HS-5 (cell line): ENCODE data around the gene SLC25A17.
"Not testable (repeated sequence)": the region's sequence is repeated elsewhere in the genome, so short reads cannot be mapped to it uniquely, and the experiment has no call there.

Experiments
- DNase-seq: peaks from one replicate; pipeline ENCODE4 v3.0.0-alpha.2; 2012; ENCODE audit warnings: low read depth

Gene SLC25A17

GRCh38 chr22:40818747-40819598, at the start of gene SLC25A17:
TSS of gene SLC25A17 (minus strand) at chr22:40819346. CDS start at chr22:40819248, 98 bp downstream.
- DNase-seq, result peak; percentile 39

DNA sequence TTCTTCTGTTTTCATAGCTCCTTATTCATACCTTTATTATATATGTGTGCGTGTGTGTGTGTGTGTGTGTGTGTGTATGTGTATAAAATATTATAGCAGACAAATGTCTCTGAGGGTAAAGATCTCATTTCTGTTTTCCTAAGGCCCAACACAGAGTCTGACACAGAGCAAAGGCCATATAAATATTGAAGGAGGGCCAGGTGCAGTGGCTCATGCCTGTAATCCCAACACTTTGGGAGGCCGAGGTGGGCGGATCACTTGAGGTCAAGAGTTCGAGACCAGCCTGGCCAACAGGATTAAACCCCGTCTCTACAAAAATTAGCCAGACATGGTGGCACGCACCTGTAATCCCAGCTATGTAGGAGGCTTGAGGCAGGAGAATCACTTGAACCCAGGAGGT, 49.2 kb upstream of the SLC25A17 start:
- not testable (repeated sequence) for DNase-seq

DNA sequence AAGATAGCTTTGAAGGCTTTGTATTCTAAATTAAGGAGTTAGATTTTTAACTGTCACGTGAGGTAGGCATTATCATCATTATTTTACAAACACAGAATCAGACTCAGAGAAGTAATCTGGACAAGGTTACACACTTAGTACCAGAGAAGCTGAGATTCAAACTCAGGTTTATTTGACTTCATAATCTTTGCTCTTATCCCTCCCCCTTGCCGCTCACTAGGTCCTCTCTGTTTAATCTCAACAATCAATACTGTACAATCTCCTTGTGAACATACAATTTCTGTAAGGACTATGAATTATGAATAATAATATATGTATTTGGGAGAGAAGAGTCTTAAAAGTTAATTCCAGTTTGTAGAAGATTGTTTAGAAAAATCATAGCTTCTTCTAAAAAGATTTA, 48.0 kb upstream of the SLC25A17 start:
- DNase-seq, result no peak

- no peak for DNase-seq
These were observed 43.4 kb upstream of the SLC25A17 start for GRCh38 chr22:40862537-40862936.

DNA sequence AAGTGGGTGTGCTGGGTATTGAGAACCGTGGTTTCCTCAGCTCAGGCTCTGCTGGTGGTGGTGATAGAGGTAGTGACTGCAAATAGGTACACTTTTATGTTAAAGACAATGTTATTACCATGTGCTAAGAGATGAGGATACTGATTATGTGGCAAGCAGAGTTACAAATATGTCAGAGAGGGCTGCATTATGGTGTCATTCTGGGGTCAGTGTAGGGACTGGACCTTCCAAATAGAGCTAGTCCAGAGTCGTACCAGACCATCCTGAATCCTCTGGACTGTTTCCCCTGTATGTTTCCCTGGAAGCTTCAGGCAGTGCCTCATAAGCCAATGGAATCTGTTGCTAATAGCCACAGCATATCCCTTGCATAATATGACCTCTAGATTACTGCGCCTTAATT, 42.9 kb upstream of the SLC25A17 start, which contains the start of gene DNAJB7:
DNAJB7 (minus strand) TSS at position 101 of the 400 bp plus-strand sequence. CDS start 119 bp downstream, outside the sequence.
- no peak for DNase-seq

DNA sequence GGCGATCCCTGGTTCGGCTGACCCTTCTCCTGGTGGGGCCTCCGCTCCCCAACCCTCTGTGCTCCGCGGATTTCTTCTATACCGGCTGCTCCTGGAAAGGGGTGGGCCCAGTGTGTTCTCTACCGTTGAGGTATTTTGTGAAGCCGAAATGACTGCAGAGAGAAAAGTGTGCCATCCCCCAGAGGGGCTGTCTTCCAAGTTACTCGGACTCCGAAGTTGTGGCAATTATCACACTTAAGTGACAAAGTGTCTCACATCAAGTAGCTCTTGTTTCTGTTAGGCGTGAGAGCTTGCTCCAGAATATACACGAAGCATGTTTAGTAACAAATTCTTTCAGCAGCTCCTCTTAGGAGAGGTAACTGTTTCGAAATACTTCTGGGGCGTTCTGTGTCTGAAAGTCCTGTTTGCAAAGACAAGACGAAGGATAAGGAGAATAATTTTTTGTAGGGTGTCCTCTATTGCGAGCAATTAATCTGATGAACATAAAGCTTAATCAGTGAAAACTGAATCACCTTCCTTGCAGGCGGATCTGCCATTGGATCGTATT, 38.2 kb upstream of the SLC25A17 start:
- no peak for DNase-seq

- peak; percentile 93 for DNase-seq
These were observed 37.6 kb upstream of the SLC25A17 start, which contains the start of the genes ST13 and XPNPEP3 for GRCh38 chr22:40856513-40857308. TSS of gene ST13 (minus strand) at chr22:40856639. CDS start at chr22:40856540, 99 bp downstream. TSS of gene XPNPEP3 (plus strand) at chr22:40857148. CDS start at chr22:40857182, 34 bp downstream.

GRCh38 chr22:40855979-40856512, 36.9 kb upstream of the SLC25A17 start:
- no peak for DNase-seq

- DNase-seq, result no peak
These were observed 36.2 kb upstream of the SLC25A17 start for GRCh38 chr22:40855071-40855978.

GRCh38 chr22:40853961-40854360, 34.8 kb upstream of the SLC25A17 start:
- DNase-seq, result no peak

GRCh38 chr22:40853333-40853732, 34.2 kb upstream of the SLC25A17 start:
- no peak for DNase-seq

DNA sequence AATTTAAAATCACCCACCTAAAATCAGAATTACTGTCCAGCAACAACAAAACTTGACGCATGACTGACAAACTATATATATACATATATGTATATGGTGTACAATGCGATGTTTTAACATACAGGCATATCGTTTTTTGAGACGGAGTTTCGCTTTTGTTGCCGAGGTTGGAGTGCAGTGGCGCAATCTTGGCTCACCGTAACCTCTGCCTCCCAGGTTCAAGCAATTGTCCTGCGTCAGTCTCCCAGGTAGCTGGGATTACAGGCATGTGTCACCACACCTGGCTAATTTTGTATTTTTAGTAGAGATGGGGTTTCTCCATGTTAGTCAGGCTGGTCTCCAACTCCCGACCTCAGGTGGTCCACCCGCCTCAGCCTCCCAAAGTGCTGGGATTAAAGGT, 26.7 kb upstream of the SLC25A17 start:
- DNase-seq, result not testable (repeated sequence)

- no peak for DNase-seq
These were observed 25.8 kb upstream of the SLC25A17 start for GRCh38 chr22:40844951-40845350.

- DNase-seq, result no peak
These were observed 19.3 kb upstream of the SLC25A17 start for GRCh38 chr22:40838486-40838885.

DNA sequence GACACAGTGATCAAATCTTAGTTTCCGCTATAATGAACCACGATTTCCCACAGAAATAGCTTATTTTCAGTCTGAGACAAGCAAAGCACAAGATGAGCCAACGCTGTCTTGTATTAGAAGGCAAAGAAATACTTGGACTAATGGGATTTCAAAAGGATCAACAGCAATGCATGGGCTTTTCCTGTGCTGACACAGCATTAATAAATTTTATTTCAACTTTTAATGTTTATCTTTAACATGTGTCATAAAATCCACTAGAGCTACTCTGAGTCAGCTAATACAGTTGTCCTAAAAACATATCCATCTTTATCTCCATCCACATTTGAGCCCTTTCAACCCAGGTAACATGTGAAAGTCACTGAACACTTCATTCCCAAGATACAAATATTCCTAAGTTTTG, 15.5 kb upstream of the SLC25A17 start:
- DNase-seq, result no peak

GRCh38 chr22:40829131-40829530, 10.0 kb upstream of the SLC25A17 start:
- no peak for DNase-seq

- DNase-seq, result no peak
These were observed 8.0 kb upstream of the SLC25A17 start for GRCh38 chr22:40826984-40827741.

- not testable (repeated sequence) for DNase-seq
These were observed 7.1 kb upstream of the SLC25A17 start for GRCh38 chr22:40826292-40826691.

GRCh38 chr22:40823426-40823825, 4.3 kb upstream of the SLC25A17 start:
- no peak for DNase-seq

DNA sequence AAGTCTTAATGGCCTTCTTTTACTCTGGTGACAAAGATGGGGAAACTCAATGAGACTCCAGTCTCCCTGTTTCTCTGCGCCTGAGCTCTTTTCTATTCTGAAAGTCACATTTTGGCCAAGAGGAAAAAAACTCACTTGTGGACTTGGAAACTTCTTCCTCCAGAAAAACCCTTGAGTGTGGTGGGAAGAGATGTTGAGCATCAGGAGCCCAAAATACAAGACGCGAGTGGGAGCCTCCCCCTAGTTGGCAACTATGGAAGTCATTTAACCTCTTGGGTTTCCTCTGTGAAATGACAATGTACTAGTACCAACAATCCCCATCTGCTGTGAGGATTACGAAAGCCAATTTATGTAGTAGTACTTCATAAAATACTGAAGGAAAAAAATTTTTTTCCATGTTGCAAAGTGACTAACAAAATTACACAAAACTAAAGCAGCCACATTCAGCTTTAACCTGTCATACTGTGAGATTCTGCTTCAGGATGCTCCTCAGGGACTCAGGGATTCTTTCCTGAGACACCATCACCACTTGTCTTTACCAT, 524 bp upstream of the SLC25A17 start:
- peak; percentile 30 for DNase-seq
